NCI-H128 (cell line): ENCODE results near the gene TMEM147.

Source experiments
- DNase-seq: peaks from one replicate; lab custom pipeline; 2025; ENCODE audit not compliant: unreplicated experiment; lab: John Stamatoyannopoulos, UW

TMEM147 gene

DNA sequence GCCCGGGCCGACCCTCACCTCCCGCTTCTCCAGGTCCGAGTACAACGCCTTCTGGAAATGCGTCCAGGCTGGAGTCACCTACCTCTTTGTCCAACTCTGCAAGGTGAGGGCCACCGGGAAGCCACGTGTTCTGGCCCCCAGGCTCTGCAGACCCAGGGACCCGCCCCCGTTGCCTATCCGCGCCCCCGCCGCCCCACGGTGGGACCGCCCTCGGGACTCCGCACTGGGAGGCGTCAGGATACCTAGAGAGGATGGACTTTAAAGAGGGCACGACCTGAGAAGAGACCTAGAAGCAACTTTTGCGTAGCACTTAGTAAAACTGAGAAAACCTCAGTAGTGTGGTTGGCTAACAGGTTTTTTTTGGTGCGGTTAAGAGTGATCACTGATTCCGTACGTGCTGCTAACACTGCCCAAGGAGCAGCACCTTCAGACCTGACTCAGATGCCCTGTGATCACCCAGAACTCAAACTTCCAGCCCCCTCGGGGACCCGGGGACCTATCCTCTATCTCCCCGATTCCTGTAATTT is 492 bp downstream of the TMEM147 start:
- DNase-seq, result no peak

DNA sequence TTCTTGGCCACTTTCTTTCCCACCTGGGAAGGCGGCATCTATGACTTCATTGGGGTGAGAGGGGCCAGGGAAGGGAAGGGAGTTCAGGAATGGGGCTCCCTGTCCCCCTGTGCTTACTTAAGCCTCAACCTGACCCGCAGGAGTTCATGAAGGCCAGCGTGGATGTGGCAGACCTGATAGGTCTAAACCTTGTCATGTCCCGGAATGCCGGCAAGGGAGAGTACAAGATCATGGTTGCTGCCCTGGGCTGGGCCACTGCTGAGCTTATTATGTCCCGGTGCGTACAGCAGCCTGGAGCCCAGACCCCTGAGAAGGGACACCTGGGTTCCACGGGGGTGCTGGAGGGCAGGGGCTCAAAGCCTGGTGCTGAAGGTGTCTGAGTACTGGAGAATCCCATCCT is 1.1 kb downstream of the TMEM147 start:
- no peak for DNase-seq

GRCh38 chr19:35549174-35549788 is 3.9 kb downstream of the TMEM147 start:
- DNase-seq, result peak; percentile 27

- DNase-seq, result no peak
Measured at GRCh38 chr19:35549879-35550523, 4.6 kb downstream of the TMEM147 start.

GRCh38 chr19:35551091-35551810 is 5.8 kb downstream of the TMEM147 start:
- DNase-seq, result no peak

GRCh38 chr19:35552534-35553384 is 7.3 kb downstream of the TMEM147 start:
- no peak for DNase-seq

DNA sequence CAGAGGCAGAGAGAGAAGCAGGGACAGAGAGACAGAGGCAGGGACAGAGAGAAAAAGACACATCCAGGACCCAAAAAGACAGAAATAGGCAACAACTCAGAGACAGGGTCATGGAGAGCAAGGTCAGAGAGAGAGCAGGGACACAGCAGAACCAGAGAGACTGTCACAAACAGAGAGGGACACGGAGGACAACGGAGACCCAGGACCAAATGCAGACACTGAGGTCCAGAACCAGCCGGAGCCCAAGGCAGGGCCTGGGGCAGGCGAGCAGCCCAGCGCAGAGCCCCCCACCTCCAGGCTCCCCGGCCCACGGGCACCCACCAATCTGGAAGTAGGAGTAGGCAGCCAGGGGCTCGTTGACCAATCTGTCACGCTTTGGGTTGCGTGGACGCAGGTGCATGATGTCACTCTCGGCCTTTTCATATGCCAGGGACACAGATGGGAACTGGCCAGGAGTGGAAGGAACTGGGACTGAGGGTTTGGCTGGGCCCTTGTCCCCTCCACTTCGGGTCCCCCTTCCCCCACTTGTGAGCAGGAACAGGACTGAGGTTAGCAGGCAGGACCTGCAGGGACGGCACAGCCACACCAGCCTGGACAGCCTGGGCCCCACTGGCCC is 8.1 kb downstream of the TMEM147 start:
- DNase-seq, result no peak

GRCh38 chr19:35554076-35554475 is 8.7 kb downstream of the TMEM147 start:
- no peak for DNase-seq

- DNase-seq, result no peak
Measured at GRCh38 chr19:35555301-35556005, 10.0 kb downstream of the TMEM147 start.

DNA sequence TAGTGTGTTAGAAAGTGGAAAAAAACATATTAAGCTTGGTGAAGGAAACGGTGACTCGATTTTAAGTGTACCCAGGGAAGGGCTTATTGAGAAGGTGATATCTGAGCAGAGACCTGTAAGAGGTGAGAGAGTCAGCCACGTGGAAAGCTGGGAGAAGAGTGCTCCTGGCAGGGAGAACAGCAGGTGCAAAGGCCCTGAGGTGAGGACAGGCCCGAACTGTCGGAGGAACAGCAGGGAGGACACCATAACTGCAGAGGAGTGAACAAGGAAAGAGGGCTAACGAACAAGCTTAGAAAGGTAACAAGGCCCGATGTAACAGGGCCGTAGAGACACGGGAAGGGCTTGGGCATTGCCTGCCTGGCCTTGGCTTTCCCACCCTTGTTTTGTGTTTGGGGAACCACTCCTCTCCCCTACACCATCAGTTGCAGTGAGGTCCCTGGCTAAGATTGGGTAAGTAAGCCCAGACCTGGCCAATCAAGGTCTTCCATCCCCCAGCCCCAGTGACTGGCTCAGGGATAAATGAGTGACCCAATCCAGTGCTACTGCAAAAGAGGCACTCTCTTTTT is 10.7 kb downstream of the TMEM147 start:
- no peak for DNase-seq

DNA sequence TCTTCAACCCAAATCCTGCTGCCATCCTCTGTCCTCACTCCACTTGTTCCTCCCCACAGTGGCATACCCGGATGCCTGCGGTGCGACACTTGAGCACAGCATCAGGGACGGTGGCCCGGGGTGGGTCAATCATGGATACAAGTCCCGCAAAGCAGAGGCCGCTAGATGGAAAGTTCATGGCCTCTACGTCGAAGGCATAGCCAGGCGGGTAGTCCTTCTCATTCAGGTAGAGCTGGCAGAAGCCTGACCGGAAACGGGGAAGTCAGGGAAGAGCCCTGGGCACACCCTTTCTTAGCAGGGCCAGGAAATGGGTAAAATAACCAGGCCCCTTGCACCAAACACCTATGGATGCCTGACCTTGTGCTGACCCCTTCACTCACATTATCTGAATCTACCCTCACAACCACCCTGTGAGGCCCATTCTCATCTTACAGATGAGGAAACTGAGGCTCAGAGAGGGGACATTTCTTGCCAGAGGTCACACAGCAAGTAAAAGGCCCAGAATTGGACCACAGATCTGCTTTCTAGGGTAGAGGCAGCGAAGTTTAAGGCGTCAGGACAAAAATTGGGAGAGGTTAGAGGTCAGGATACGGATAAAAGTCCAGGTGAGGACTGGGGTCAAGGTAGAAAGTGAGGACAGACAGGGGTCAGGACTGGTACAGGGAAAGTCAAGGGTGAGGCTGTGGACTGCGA is 11.6 kb downstream of the TMEM147 start:
- no peak for DNase-seq

DNA sequence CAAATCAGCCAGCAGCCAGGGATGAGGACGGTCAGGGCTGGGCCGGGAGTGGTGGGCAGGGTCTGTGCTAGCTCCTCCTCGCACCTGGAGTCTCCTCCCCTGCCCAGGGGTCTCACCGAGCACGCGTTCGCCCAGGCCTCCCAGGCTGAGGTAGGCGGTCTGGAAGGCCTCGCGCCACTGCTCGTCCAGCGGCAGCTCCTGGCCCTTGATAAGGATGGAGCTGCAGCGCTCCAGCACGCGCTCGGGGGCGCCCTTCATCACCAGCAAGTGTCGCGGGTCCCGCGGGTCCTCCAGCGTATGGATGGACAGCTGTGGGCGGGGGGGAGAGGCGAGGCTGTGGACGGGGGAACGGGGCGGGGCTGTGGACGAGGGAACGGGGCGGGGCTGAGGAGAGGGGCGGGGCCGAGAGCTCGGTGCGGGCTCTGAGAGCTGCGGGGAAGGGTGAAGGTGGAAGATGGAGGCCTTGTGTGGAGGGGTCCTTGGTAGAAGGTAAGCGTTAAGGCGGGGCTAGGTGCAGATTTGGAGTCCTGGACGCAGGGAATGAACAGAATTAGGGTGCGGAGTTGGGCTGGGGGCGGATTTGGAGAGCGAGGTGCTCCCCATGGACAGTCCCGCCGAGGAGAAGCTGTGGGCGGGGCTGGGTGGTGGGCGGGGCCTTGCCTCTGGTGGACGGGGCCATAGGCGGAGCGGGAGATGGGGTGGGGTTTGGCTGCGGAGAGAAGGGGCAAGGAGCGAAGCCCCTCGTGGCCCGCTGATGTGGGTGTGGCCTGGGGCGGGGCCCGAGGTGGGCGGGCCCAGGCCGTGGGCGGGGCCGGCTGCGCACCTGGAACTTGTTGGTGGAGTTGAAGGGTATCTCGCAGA is 12.3 kb downstream of the TMEM147 start:
- DNase-seq, result no peak

- DNase-seq, result no peak
Measured at GRCh38 chr19:35558400-35559280, 13.2 kb downstream of the TMEM147 start.

DNA sequence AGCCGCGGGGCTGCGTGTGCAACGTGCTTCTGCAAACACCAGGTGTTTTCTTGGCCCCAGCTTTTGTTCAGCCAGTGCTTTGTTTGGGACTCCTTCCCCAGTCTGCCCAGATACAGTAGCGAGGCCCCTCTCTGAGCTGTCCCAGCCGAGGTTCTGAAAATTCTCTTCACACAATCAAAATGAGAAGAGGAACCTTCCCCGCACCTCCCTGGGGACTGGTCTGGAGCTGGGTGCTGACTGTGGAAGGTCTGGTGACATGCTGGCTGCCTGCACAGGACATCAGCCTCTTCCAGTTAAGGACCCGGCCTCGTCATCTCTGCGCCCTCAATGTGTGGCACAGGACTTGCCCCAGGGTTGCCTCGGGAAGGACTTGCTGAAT is 13.8 kb downstream of the TMEM147 start:
- no peak for DNase-seq

DNA sequence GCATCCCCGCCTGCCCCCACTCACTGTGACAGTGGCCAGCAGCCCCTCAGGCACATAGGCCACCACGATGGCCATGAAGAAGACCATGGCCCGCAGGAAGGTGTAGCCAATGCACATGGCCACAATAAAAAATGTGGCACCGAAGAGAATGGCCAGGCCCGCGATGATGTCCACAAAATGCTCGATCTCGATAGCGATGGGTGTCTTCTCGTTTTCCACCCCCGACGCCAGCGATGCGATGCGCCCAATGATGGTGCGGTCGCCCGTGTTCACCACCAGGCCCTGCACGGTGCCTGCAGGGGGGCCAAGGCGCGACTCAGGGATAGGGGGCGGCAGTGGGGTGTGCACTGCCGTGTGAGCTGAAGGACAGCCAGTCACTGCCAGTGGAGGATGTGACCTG is 14.4 kb downstream of the TMEM147 start:
- no peak for DNase-seq

- DNase-seq, result no peak
Measured at GRCh38 chr19:35560271-35560670, 14.8 kb downstream of the TMEM147 start.

GRCh38 chr19:35560677-35561076 is 15.3 kb downstream of the TMEM147 start:
- no peak for DNase-seq
